IMR-90 (cell line): ENCODE measurements around the gene NPM1. TPM values are rescaled to one million over a fixed set of nuclear protein-coding genes. Genes with fewer than 3 reads are reported as not detected.

Experiments used
- CTCF ChIP-seq: conservative IDR thresholded peaks from 2 replicates; pipeline ENCODE4 v1.5.1; 2012; ENCODE audit warnings: mild to moderate bottlenecking, low read depth, low read length, improper control_type of control experiment
- polyA plus RNA-seq, 3 experiments: library from polyadenylated mRNA; depleted of rRNA; stranded (reverse); fragments of >200 nt; gene quantifications; 2 replicates each; pipeline ENCODE4 v1.2.3, GENCODE V29; 2012; ENCODE audit warnings: low replicate concordance in 1 of 3
- total RNA-seq: library from RNA; depleted of rRNA; stranded (reverse); fragments of >200 nt; gene quantifications from 2 replicates; pipeline ENCODE4 v1.2.3, GENCODE V29; 2012

NPM1 gene
- total and polyA plus RNA-seq, 2 of the 4 experiments (the other 2 are of a cell fraction), result 856 to 929 TPM

GRCh38 chr5:171418316-171418981, 30.8 kb downstream of the NPM1 start (continued):
- peak; percentile 95 for TF ChIP-seq CTCF
